H9 (cell line): ENCODE data around the gene ZCWPW1. TPM values are rescaled to one million over a fixed set of nuclear protein-coding genes. Genes with fewer than 3 reads are reported as not detected.

Source experiments
- DNase-seq: peaks from one replicate; pipeline ENCODE4 v3.0.0-alpha.2; 2017
- H2AFZ ChIP-seq: one replicate; pipeline ENCODE4 v1.6.1; 2013; ENCODE audit warnings: mild to moderate bottlenecking, low read length, control low read depth, moderate library complexity
- H2AK5ac ChIP-seq: 2 replicates; pipeline ENCODE4 v1.6.1; 2013; ENCODE audit warnings: low read length, control low read depth, mixed read lengths; ENCODE audit not compliant: insufficient read length
- H2BK120ac ChIP-seq: one replicate; pipeline ENCODE4 v1.6.1; 2013; ENCODE audit warnings: low read depth, mild to moderate bottlenecking, low read length, control low read depth, inconsistent platforms; ENCODE audit not compliant: poor library complexity, severe bottlenecking
- H2BK12ac ChIP-seq: 2 replicates; pipeline ENCODE4 v1.6.1; 2013; ENCODE audit warnings: low read length, control low read depth, mixed read lengths, low read depth; ENCODE audit not compliant: insufficient read length
- H2BK15ac ChIP-seq: 2 replicates; pipeline ENCODE4 v1.6.1; 2013; ENCODE audit warnings: low read depth, low read length, control low read depth
- H2BK20ac ChIP-seq: one replicate; pipeline ENCODE4 v1.6.1; 2013; ENCODE audit warnings: low read depth, mild to moderate bottlenecking, low read length, control low read depth, inconsistent platforms; ENCODE audit not compliant: poor library complexity, severe bottlenecking
- H2BK5ac ChIP-seq: 2 replicates; pipeline ENCODE4 v1.6.1; 2013; ENCODE audit warnings: low read length, control low read depth, mixed read lengths; ENCODE audit not compliant: insufficient read length
- H3K14ac ChIP-seq: 2 replicates; pipeline ENCODE4 v1.6.1; 2013; ENCODE audit warnings: low read length, control low read depth; ENCODE audit not compliant: insufficient read depth
- H3K18ac ChIP-seq: 2 replicates; pipeline ENCODE4 v1.6.1; 2013; ENCODE audit warnings: low read depth, mild to moderate bottlenecking, mixed read lengths, low read length, control low read depth; ENCODE audit not compliant: insufficient read length
- H3K23ac ChIP-seq: 2 replicates; pipeline ENCODE4 v1.6.1; 2013; ENCODE audit warnings: low read length, control low read depth, mixed read lengths, low read depth; ENCODE audit not compliant: insufficient read length
- H3K23me2 ChIP-seq: 2 replicates; pipeline ENCODE4 v1.6.1; 2013; ENCODE audit warnings: low read depth, mild to moderate bottlenecking, mixed read lengths, low read length, control low read depth; ENCODE audit not compliant: insufficient read length, poor library complexity, severe bottlenecking
- H3K27ac ChIP-seq: 2 replicates; pipeline ENCODE4 v1.5.1; 2013; ENCODE audit warnings: low read length, control low read depth, mixed read lengths, low read depth; ENCODE audit not compliant: insufficient read length
- H3K27me3 ChIP-seq: 2 replicates; pipeline ENCODE4 v1.6.1; 2013; ENCODE audit warnings: low read length, control low read depth, inconsistent platforms; ENCODE audit not compliant: insufficient read depth
- H3K4ac ChIP-seq: 2 replicates; pipeline ENCODE4 v1.6.1; 2013; ENCODE audit warnings: low read depth, mild to moderate bottlenecking, control low read depth, inconsistent platforms, low read length, moderate library complexity
- H3K4me1 ChIP-seq: 2 replicates; pipeline ENCODE4 v1.6.1; 2013; ENCODE audit warnings: low read length, control low read depth, inconsistent platforms; ENCODE audit not compliant: insufficient read depth
- H3K4me2 ChIP-seq: 2 replicates; pipeline ENCODE4 v1.6.1; 2013; ENCODE audit warnings: low read length, control low read depth, mixed read lengths; ENCODE audit not compliant: insufficient read length, insufficient read depth
- H3K56ac ChIP-seq: 2 replicates; pipeline ENCODE4 v1.6.1; 2013; ENCODE audit warnings: low read depth, mild to moderate bottlenecking, mixed read lengths, low read length, control low read depth; ENCODE audit not compliant: insufficient read length
- H3K79me1 ChIP-seq: 2 replicates; pipeline ENCODE4 v1.6.1; 2013; ENCODE audit warnings: low read depth, mild to moderate bottlenecking, moderate library complexity, low read length, control low read depth, inconsistent platforms; ENCODE audit not compliant: insufficient read depth, poor library complexity, severe bottlenecking
- H3K79me2 ChIP-seq: 2 replicates; pipeline ENCODE4 v1.6.1; 2013; ENCODE audit warnings: low read length, control low read depth, inconsistent platforms; ENCODE audit not compliant: insufficient read depth
- H3K9ac ChIP-seq: 2 replicates; pipeline ENCODE4 v1.6.1; 2013; ENCODE audit warnings: low read length, control low read depth, mixed read lengths; ENCODE audit not compliant: insufficient read length; ENCODE audit errors: extremely low read depth
- H3K9me3 ChIP-seq: one replicate; pipeline ENCODE4 v1.6.1; 2013; ENCODE audit warnings: low read depth, low read length, inconsistent platforms; ENCODE audit not compliant: control insufficient read depth
- H3T11ph ChIP-seq: one replicate; pipeline ENCODE4 v1.6.1; 2013; ENCODE audit warnings: mild to moderate bottlenecking, low read length, control low read depth, inconsistent platforms
- H4K20me1 ChIP-seq: one replicate; pipeline ENCODE4 v1.6.1; 2013; ENCODE audit not compliant: control insufficient read depth, insufficient read length, insufficient read depth
- H4K5ac ChIP-seq: 2 replicates; pipeline ENCODE4 v1.6.1; 2013; ENCODE audit warnings: low read depth, mild to moderate bottlenecking, mixed read lengths, low read length, control low read depth; ENCODE audit not compliant: insufficient read length
- H4K8ac ChIP-seq: replicated peaks from 2 replicates; pipeline ENCODE4 v1.6.1; 2013; ENCODE audit warnings: low read length, control low read depth, mixed read lengths, low read depth; ENCODE audit not compliant: insufficient read length
- H4K91ac ChIP-seq: 2 replicates; pipeline ENCODE4 v1.6.1; 2013; ENCODE audit warnings: low read depth, mild to moderate bottlenecking, moderate library complexity, mixed read lengths, low read length, control low read depth; ENCODE audit not compliant: insufficient read length
- H3K27ac Mint-ChIP-seq, 3 experiments: 2 replicates in 2 of 3; 3 replicates in 1 of 3; pipeline ENCODE4 v1.8.0; 2020 to 2021; ENCODE audit warnings: mixed read lengths in 3 of 3, mild to moderate bottlenecking in 1 of 3, moderate library complexity in 1 of 3
- H3K27me3 Mint-ChIP-seq: 2 replicates; pipeline ENCODE4 v1.8.0; 2021; ENCODE audit warnings: low read depth, mild to moderate bottlenecking, moderate library complexity, mixed read lengths
- H3K36me3 Mint-ChIP-seq, 3 experiments: 2 replicates in 2 of 3; 3 replicates in 1 of 3; pipeline ENCODE4 v1.8.0; 2020 to 2021; ENCODE audit warnings: low read depth in 3 of 3, mixed read lengths in 3 of 3; ENCODE audit not compliant: insufficient read depth in 1 of 3
- H3K4me1 Mint-ChIP-seq, 2 experiments: 2 replicates each; pipeline ENCODE4 v1.8.0; 2020; ENCODE audit warnings: mixed read lengths in 2 of 2
- H3K4me3 Mint-ChIP-seq, 2 experiments: 2 replicates in 1 of 2; 3 replicates in 1 of 2; pipeline ENCODE4 v1.8.0; 2020 to 2021; ENCODE audit warnings: mild to moderate bottlenecking in 2 of 2, mixed read lengths in 2 of 2, moderate library complexity in 1 of 2
- H3K9me3 Mint-ChIP-seq, 2 experiments: 2 replicates in 1 of 2; 3 replicates in 1 of 2; pipeline ENCODE4 v1.8.0; 2020; ENCODE audit warnings: mild to moderate bottlenecking in 2 of 2, mixed read lengths in 2 of 2, moderate library complexity in 1 of 2
- WGBS: extraction: QIAGEN DNeasy Blood & Tissue Kit; methylation state at CpG from one replicate; pipeline ENCODE4 v1.1.7; 2013; ENCODE audit warnings: missing lambda C conversion rate, low lambda C conversion rate, mixed read lengths; ENCODE audit not compliant: insufficient read length; ENCODE audit errors: extremely low coverage; 5-methylcytosine and 5-hydroxymethylcytosine counted together
- total RNA-seq: library from RNA; stranded (reverse); gene quantifications from 2 replicates; pipeline ENCODE4 v1.2.1, GENCODE V29; 2021
- TF ChIP-seq, protein P1 (sequence below): fragments of 200-600 bp; sonication (generic); conservative IDR thresholded peaks from 3 replicates; pipeline ENCODE4 v1.8.0; 2021; ENCODE audit warnings: antibody characterized with exemption, mild to moderate bottlenecking

The ZCWPW1 gene
- total RNA-seq, 1 experiment from 2014 or later = 1.1 TPM

DNA sequence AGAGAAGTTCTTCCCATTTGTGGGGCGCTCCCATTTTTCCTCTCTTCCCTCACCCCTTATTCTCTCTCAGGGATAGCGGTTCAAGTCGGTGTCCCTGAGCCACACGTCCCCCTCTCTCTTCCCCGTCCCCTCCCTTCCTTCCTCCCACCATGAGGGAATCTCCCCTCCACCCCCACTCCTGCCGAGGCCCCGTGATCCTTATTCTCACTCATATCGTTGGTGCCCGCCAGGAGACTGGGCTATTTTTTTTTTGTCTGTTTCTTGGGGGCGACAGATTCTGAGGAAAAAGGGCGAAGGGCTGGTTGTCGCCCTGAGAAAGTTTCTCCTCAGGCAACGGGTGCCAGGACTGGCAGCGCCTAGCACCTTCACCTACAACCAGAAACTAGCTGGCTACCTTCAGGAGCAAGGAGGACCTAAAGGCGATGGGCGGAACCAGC lies 723 bp downstream of the ZCWPW1 start:
- H3K4me2 ChIP-seq = peak overlapping the region; percentile 68
- Mint-ChIP-seq H3K27ac (no peak overlapping the region; a peak in 1 of 7 replicates), H3K9me3 (peaks cover 4 to 14% of the 10 kb centered on the region in 2 experiments; a peak in 3 of 5 replicates), H3K4me3 (peak overlapping the region; percentile 95 to 98; a peak in 3 of 5 replicates), H3K36me3 (peaks cover 15 to 24% (median 18%) of the 10 kb centered on the region in 3 experiments), H3K4me1 (peaks cover 21 to 25% of the 10 kb centered on the region in 2 experiments), H3K27me3 (peaks cover 25% of the 10 kb centered on the region)
- H3K9me3 ChIP-seq = no peaks in the 10 kb centered on the region
- H3K14ac ChIP-seq = no peak overlapping the region
- peaks cover 3% of the 10 kb centered on the region for H3K79me1 ChIP-seq
- no peak overlapping the region for H3K18ac ChIP-seq
- no peaks in the 10 kb centered on the region for H3K4me1 ChIP-seq
- no peak overlapping the region for H2BK12ac ChIP-seq
- H4K91ac ChIP-seq = no peak overlapping the region
- no peak overlapping the region for H3K4ac ChIP-seq
- H4K20me1 ChIP-seq = no peaks in the 10 kb centered on the region
- DNase-seq = no peak
- no peak overlapping the region for H3K56ac ChIP-seq
- no CpG with 5 or more reads among the region's 16 CpGs for WGBS
- H4K5ac ChIP-seq = no peak overlapping the region
- no peak overlapping the region for H2AFZ ChIP-seq
- no peaks in the 10 kb centered on the region for H3K27me3 ChIP-seq
- no peak overlapping the region for H2BK15ac ChIP-seq
- no peak overlapping the region for H2BK5ac ChIP-seq
- H2AK5ac ChIP-seq = no peak overlapping the region
- H3T11ph ChIP-seq = no peak overlapping the region
- no peak overlapping the region for H3K9ac ChIP-seq
- no peak overlapping the region for H2BK120ac ChIP-seq
- TF ChIP-seq, protein P1, sequence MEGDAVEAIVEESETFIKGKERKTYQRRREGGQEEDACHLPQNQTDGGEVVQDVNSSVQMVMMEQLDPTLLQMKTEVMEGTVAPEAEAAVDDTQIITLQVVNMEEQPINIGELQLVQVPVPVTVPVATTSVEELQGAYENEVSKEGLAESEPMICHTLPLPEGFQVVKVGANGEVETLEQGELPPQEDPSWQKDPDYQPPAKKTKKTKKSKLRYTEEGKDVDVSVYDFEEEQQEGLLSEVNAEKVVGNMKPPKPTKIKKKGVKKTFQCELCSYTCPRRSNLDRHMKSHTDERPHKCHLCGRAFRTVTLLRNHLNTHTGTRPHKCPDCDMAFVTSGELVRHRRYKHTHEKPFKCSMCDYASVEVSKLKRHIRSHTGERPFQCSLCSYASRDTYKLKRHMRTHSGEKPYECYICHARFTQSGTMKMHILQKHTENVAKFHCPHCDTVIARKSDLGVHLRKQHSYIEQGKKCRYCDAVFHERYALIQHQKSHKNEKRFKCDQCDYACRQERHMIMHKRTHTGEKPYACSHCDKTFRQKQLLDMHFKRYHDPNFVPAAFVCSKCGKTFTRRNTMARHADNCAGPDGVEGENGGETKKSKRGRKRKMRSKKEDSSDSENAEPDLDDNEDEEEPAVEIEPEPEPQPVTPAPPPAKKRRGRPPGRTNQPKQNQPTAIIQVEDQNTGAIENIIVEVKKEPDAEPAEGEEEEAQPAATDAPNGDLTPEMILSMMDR = no peak
- H3K23me2 ChIP-seq = peaks cover 4% of the 10 kb centered on the region
- no peak overlapping the region for H4K8ac ChIP-seq
- no peak overlapping the region for H2BK20ac ChIP-seq
- H3K23ac ChIP-seq = no peak overlapping the region
- no peaks in the 10 kb centered on the region; the same call in 1 of the 2 replicates for H3K79me2 ChIP-seq
- no peak overlapping the region for H3K27ac ChIP-seq
